Activated naive CD8-positive, alpha-beta T cell treated with anti-CD3 and anti-CD28 coated beads, Interleukin-2, amount 10 ng/mL, durations not matched to agents 7 days and 5 days (primary cell): ENCODE results near the gene NPEPPS. TPM values are rescaled to one million over a fixed set of nuclear protein-coding genes. Genes with fewer than 3 reads are reported as not detected.
"Not testable (repeated sequence)": the region's sequence is repeated elsewhere in the genome, so short reads cannot be mapped to it uniquely, and the experiment has no call there.

Source experiments
- ATAC-seq: fragments of 150-1000 bp; cut with Tn5 transposase; one replicate; pipeline ENCODE4 v1.10.0; 2021; ENCODE audit warnings: low read depth, moderate library complexity
- POLR2A ChIA-PET: fragments of 350-600 bp; sonication (Branson Sonifier 250); formaldehyde crosslinking; loops from one replicate; lab custom pipeline; 2021; ENCODE audit warnings: antibody characterized with exemption; lab: Charles Lee
- DNase-seq: peaks from one replicate; pipeline ENCODE4 v3.0.0; 2021
- H3K27ac Mint-ChIP-seq: one replicate; pipeline ENCODE4 v1.8.0; 2022; ENCODE audit warnings: mild to moderate bottlenecking, mixed read lengths
- H3K27me3 Mint-ChIP-seq: one replicate; pipeline ENCODE4 v1.8.0; 2022; ENCODE audit warnings: mild to moderate bottlenecking, moderate library complexity, mixed read lengths
- H3K36me3 Mint-ChIP-seq: one replicate; pipeline ENCODE4 v1.8.0; 2021; ENCODE audit warnings: mild to moderate bottlenecking, mixed read lengths
- H3K4me1 Mint-ChIP-seq: one replicate; pipeline ENCODE4 v1.8.0; 2021; ENCODE audit warnings: mixed read lengths
- H3K4me3 Mint-ChIP-seq: one replicate; pipeline ENCODE4 v1.8.0; 2022; ENCODE audit warnings: mild to moderate bottlenecking, moderate library complexity, mixed read lengths
- H3K9me3 Mint-ChIP-seq: one replicate; pipeline ENCODE4 v1.8.0; 2021; ENCODE audit warnings: mixed read lengths
- total RNA-seq, 2 experiments: library from RNA; stranded (reverse); gene quantifications; one replicate each; pipeline ENCODE4 v1.2.3, GENCODE V29; 2021

Gene NPEPPS
- total RNA-seq, 2 experiments from 2014 or later = 101 to 104 TPM

- H3K27ac Mint-ChIP-seq, H3K4me1 Mint-ChIP-seq, ATAC-seq, H3K4me3 Mint-ChIP-seq, POLR2A ChIA-PET, H3K27me3 Mint-ChIP-seq, DNase-seq, H3K36me3 Mint-ChIP-seq, H3K9me3 Mint-ChIP-seq: not testable (repeated sequence)
These were observed 55.6 kb downstream of the NPEPPS start for GRCh38 chr17:47586378-47587055.

- DNase-seq, H3K27me3 Mint-ChIP-seq, H3K27ac Mint-ChIP-seq, ATAC-seq, H3K4me3 Mint-ChIP-seq, H3K9me3 Mint-ChIP-seq, H3K36me3 Mint-ChIP-seq, H3K4me1 Mint-ChIP-seq, POLR2A ChIA-PET: not testable (repeated sequence)
These were observed 62.6 kb downstream of the NPEPPS start for GRCh38 chr17:47593522-47593921.

- Mint-ChIP-seq H3K27me3 (no peaks in the 10 kb centered on the region), H3K4me1 (peaks cover 3% of the 10 kb centered on the region), H3K27ac (no peak overlapping the region), H3K9me3 (no peaks in the 10 kb centered on the region), H3K4me3 (no peak overlapping the region), H3K36me3 (peaks cover 37% of the 10 kb centered on the region)
- POLR2A ChIA-PET = no interaction called here
- DNase-seq = no peak
- ATAC-seq = no peak
These were observed 73.1 kb downstream of the NPEPPS start for GRCh38 chr17:47603830-47604597.

GRCh38 chr17:47604598-47604927 is 73.7 kb downstream of the NPEPPS start:
- POLR2A ChIA-PET = no interaction called here
- Mint-ChIP-seq H3K9me3 (no peaks in the 10 kb centered on the region), H3K4me1 (peaks cover 3% of the 10 kb centered on the region), H3K36me3 (peaks cover 34% of the 10 kb centered on the region), H3K27ac (no peak overlapping the region), H3K4me3 (no peak overlapping the region), H3K27me3 (no peaks in the 10 kb centered on the region)
- ATAC-seq (no peak), DNase-seq (no peak)

GRCh38 chr17:47605011-47605410 is 74.1 kb downstream of the NPEPPS start:
- H3K27ac Mint-ChIP-seq = no peak overlapping the region
- POLR2A ChIA-PET = interaction anchor here (0.5 kb wide), 1 partner anchor 14 kb away, joined by 3 read pairs; no protein-coding TSS in a partner anchor
- no peak overlapping the region for H3K4me3 Mint-ChIP-seq
- H3K36me3 Mint-ChIP-seq = peaks cover 34% of the 10 kb centered on the region
- no peaks in the 10 kb centered on the region for H3K27me3 Mint-ChIP-seq
- ATAC-seq (no peak), DNase-seq (no peak)
- H3K4me1 Mint-ChIP-seq = peaks cover 3% of the 10 kb centered on the region
- H3K9me3 Mint-ChIP-seq = no peaks in the 10 kb centered on the region

GRCh38 chr17:47607481-47607880 is 76.6 kb downstream of the NPEPPS start:
- no peak overlapping the region for H3K4me3 Mint-ChIP-seq
- ATAC-seq (no peak), DNase-seq (no peak)
- H3K4me1 Mint-ChIP-seq = peaks cover 5% of the 10 kb centered on the region
- no peaks in the 10 kb centered on the region for H3K9me3 Mint-ChIP-seq
- POLR2A ChIA-PET = no interaction called here
- peaks cover 30% of the 10 kb centered on the region for H3K36me3 Mint-ChIP-seq
- no peaks in the 10 kb centered on the region for H3K27me3 Mint-ChIP-seq
- no peak overlapping the region for H3K27ac Mint-ChIP-seq

- ATAC-seq (no peak), DNase-seq (no peak)
- Mint-ChIP-seq H3K4me1 (peaks cover 8% of the 10 kb centered on the region), H3K27ac (no peak overlapping the region), H3K36me3 (peaks cover 18% of the 10 kb centered on the region), H3K4me3 (no peak overlapping the region), H3K27me3 (no peaks in the 10 kb centered on the region), H3K9me3 (no peaks in the 10 kb centered on the region)
- POLR2A ChIA-PET = no interaction called here
These were observed 80.8 kb downstream of the NPEPPS start for GRCh38 chr17:47611372-47612350.

- POLR2A ChIA-PET = interaction anchor here (1.0 kb wide), 1 partner anchor 33 kb away, joined by 3 read pairs; no protein-coding TSS in a partner anchor
- H3K9me3 Mint-ChIP-seq = no peaks in the 10 kb centered on the region
- ATAC-seq (no peak), DNase-seq (no peak)
- peak overlapping the region; percentile 26 for H3K27ac Mint-ChIP-seq
- peaks cover 15% of the 10 kb centered on the region for H3K4me1 Mint-ChIP-seq
- H3K27me3 Mint-ChIP-seq = no peaks in the 10 kb centered on the region
- peaks cover 26% of the 10 kb centered on the region for H3K36me3 Mint-ChIP-seq
- no peak overlapping the region for H3K4me3 Mint-ChIP-seq
These were observed 85.0 kb downstream of the NPEPPS start for GRCh38 chr17:47615766-47616424.

- no peak for ATAC-seq
- Mint-ChIP-seq H3K4me1 (peaks cover 21% of the 10 kb centered on the region), H3K27ac (no peak overlapping the region), H3K4me3 (no peak overlapping the region), H3K27me3 (no peaks in the 10 kb centered on the region), H3K36me3 (peaks cover 28% of the 10 kb centered on the region), H3K9me3 (no peaks in the 10 kb centered on the region)
- no peak for DNase-seq
- POLR2A ChIA-PET = interaction anchor here (0.6 kb wide), 1 partner anchor 248 kb away, joined by 7 read pairs; no protein-coding TSS in a partner anchor
These were observed 87.5 kb downstream of the NPEPPS start for GRCh38 chr17:47618410-47618809.

GRCh38 chr17:47620503-47621245 is 89.8 kb downstream of the NPEPPS start:
- Mint-ChIP-seq H3K4me3 (no peak overlapping the region), H3K4me1 (peaks cover 22% of the 10 kb centered on the region)
- no peak for ATAC-seq

GRCh38 chr17:47621293-47622179 is 90.6 kb downstream of the NPEPPS start:
- no peak overlapping the region for H3K4me3 Mint-ChIP-seq
- H3K4me1 Mint-ChIP-seq = peaks cover 20% of the 10 kb centered on the region
- ATAC-seq = no peak
- DNase-seq = no peak
- peak overlapping the region; percentile 24 for H3K27ac Mint-ChIP-seq
- POLR2A ChIA-PET = no interaction called here
- H3K27me3 Mint-ChIP-seq = no peaks in the 10 kb centered on the region
- H3K36me3 Mint-ChIP-seq = peaks cover 26% of the 10 kb centered on the region
- no peaks in the 10 kb centered on the region for H3K9me3 Mint-ChIP-seq

More at GRCh38 chr17:47620503-47621245, 89.8 kb downstream of the NPEPPS start:
- no peaks in the 10 kb centered on the region for H3K27me3 Mint-ChIP-seq
- peak overlapping the region; percentile 35 for H3K27ac Mint-ChIP-seq
- POLR2A ChIA-PET = no interaction called here
- H3K9me3 Mint-ChIP-seq = no peaks in the 10 kb centered on the region
- DNase-seq = no peak
- peaks cover 30% of the 10 kb centered on the region for H3K36me3 Mint-ChIP-seq
